ENCODE results near the gene FAM72D.
"Not testable (repeated sequence)": the region's sequence is repeated elsewhere in the genome, so short reads cannot be mapped to it uniquely, and the experiment has no call there.

Gene FAM72D

DNA sequence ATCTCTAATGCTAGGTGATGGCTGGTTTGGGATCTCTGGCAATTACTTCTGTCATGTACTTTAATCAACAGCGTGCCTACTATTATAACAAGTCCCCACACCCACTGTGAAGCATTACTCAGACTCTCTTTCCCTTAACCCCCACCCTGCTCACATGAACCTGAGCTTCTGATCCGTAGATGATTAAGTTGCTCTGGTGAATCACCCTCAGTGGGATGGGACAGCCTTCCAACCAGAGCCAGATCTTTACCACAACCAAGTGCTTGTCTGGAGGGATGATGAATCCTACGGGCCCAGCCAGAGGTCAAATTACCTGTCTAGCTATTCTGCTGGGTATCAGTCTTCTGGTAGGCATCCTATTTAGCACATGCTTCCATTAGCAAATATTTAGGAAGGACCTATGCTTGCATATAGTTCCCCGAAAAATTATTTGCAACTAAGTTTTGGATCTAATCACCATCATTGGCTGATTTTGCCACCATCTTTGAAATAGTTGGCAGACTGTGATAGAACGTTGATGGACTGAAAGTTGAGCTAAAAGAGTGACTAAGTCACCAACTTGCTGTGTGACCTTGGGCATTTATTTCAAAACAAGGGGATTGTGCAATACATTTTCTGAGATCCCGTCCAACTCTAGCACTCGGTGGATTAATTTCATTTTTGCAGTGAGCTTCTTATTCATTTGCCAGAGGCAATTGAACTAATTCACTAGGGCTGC is 26.7 kb downstream of the FAM72D start:
- not testable (repeated sequence) for H2AK5ac ChIP-seq (ENCODE audit: low read length, severe bottlenecking); H2BK12ac ChIP-seq (ENCODE audit: low read length in 2 of 2); H3K9me3 ChIP-seq (ENCODE audit: control insufficient read depth, low read length); H4K8ac ChIP-seq (ENCODE audit: low read length); H2AFZ ChIP-seq (ENCODE audit: low read depth, low read length); H3K4me2 ChIP-seq (ENCODE audit: low read length, poor library complexity, severe bottlenecking); H3K14ac ChIP-seq (ENCODE audit: low read length in 2 of 2); H3K23ac ChIP-seq (ENCODE audit: low read length in 2 of 2); H2BK15ac ChIP-seq (ENCODE audit: low read depth, poor library complexity, severe bottlenecking); H3K4me3 ChIP-seq (ENCODE audit: insufficient read depth in 1 of 2, low read depth in 1 of 2, low read length in 2 of 2); H3K4ac ChIP-seq (ENCODE audit: low read depth in 1 of 2, low read length in 2 of 2); H3K27ac ChIP-seq (ENCODE audit: low read length, poor library complexity, severe bottlenecking); DNase-seq; H3K27me3 ChIP-seq (ENCODE audit: control insufficient read depth in 1 of 2, insufficient read depth in 1 of 2, low read length in 2 of 2); H3K18ac ChIP-seq (ENCODE audit: low read depth in 1 of 2, low read length in 2 of 2); H3K4me1 ChIP-seq (ENCODE audit: control insufficient read depth, insufficient read depth, low read depth, low read length); H4K91ac ChIP-seq (ENCODE audit: low read length); H3K36me3 ChIP-seq (ENCODE audit: control insufficient read depth in 1 of 2, insufficient read depth in 2 of 2, low read depth in 1 of 2, low read length in 2 of 2); H2BK5ac ChIP-seq (ENCODE audit: low read depth, low read length, poor library complexity, severe bottlenecking); H2BK120ac ChIP-seq (ENCODE audit: low read depth, low read length); H3K9ac ChIP-seq (ENCODE audit: low read length); H3K79me1 ChIP-seq (replicated peaks; ENCODE audit: low read length, poor library complexity, severe bottlenecking)
- no CpG with 5 or more reads among the region's 7 CpGs for WGBS

DNA sequence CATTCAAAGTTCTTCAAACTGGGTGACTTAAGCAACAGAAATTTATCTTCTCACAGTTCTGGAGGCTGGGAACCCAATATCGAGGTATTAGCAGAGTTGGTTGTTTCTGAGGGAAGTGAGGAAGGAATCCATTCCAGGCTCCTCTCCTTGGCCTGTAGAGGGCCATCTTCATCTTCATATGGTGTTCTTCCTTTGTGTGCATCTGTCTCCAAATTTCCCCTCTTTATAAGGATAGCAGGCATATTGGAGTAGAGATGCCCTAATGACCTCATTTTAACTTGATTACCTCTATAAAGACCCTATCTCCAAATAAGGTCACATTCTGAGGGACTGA is 27.3 kb downstream of the FAM72D start:
- H3K18ac ChIP-seq (ENCODE audit: low read depth in 1 of 2, low read length in 2 of 2); H3K27me3 ChIP-seq (ENCODE audit: control insufficient read depth in 1 of 2, insufficient read depth in 1 of 2, low read length in 2 of 2); H2AFZ ChIP-seq (ENCODE audit: low read depth, low read length): not testable (repeated sequence)

DNA sequence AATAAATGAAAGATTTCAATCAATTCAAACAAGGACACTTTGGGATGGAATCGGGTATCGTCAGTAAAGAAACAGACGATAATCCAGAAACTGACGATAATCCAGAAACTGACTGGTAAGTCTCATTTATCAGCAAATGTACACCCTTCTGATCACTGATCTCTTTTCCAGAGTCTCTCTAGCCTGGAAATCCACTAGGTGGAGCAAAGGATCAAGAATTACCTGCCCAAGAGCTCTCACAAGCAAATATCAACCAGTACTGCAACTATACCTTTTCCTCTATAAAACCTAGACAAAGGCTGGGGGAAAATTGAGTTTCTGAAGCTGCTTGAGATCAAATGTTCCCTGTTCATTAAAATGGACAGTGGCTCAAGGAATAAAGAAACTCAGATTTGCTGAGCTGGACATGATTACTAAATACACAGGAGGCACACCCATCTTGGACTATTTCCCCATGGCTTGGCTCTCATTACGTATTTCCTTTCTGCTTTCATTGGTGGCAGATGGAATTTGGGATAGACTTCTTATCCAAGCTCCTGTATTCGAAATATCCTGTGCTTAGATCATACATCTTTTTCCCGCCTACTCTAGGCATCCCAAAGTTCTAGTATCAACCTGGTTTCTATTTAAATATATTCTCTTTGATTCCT is 28.3 kb downstream of the FAM72D start:
- H3K9ac ChIP-seq (ENCODE audit: low read length); H3K4me1 ChIP-seq (ENCODE audit: control insufficient read depth, insufficient read depth, low read depth, low read length); H2BK15ac ChIP-seq (ENCODE audit: low read depth, poor library complexity, severe bottlenecking); H2AFZ ChIP-seq (ENCODE audit: low read depth, low read length); H3K18ac ChIP-seq (ENCODE audit: low read depth in 1 of 2, low read length in 2 of 2); H4K91ac ChIP-seq (ENCODE audit: low read length); H3K9me3 ChIP-seq (ENCODE audit: control insufficient read depth, low read length); H3K4me3 ChIP-seq (ENCODE audit: insufficient read depth in 1 of 2, low read depth in 1 of 2, low read length in 2 of 2); H3K27me3 ChIP-seq (ENCODE audit: control insufficient read depth in 1 of 2, insufficient read depth in 1 of 2, low read length in 2 of 2); H3K79me1 ChIP-seq (replicated peaks; ENCODE audit: low read length, poor library complexity, severe bottlenecking); H3K4ac ChIP-seq (ENCODE audit: low read depth in 1 of 2, low read length in 2 of 2); H2BK120ac ChIP-seq (ENCODE audit: low read depth, low read length); DNase-seq; H3K4me2 ChIP-seq (ENCODE audit: low read length, poor library complexity, severe bottlenecking); H3K27ac ChIP-seq (ENCODE audit: low read length, poor library complexity, severe bottlenecking); H3K14ac ChIP-seq (ENCODE audit: low read length in 2 of 2); H3K23ac ChIP-seq (ENCODE audit: low read length in 2 of 2); H2BK5ac ChIP-seq (ENCODE audit: low read depth, low read length, poor library complexity, severe bottlenecking); H2BK12ac ChIP-seq (ENCODE audit: low read length in 2 of 2); H3K36me3 ChIP-seq (ENCODE audit: control insufficient read depth in 1 of 2, insufficient read depth in 2 of 2, low read depth in 1 of 2, low read length in 2 of 2); H4K8ac ChIP-seq (ENCODE audit: low read length); H2AK5ac ChIP-seq (ENCODE audit: low read length, severe bottlenecking): not testable (repeated sequence)
- WGBS, result no CpG with 5 or more reads among the region's 7 CpGs

More for the DNA sequence above, 27.3 kb downstream of the FAM72D start:
- not testable (repeated sequence) for H2BK120ac ChIP-seq (ENCODE audit: low read depth, low read length); H3K4ac ChIP-seq (ENCODE audit: low read depth in 1 of 2, low read length in 2 of 2); H2AK5ac ChIP-seq (ENCODE audit: low read length, severe bottlenecking); H3K4me2 ChIP-seq (ENCODE audit: low read length, poor library complexity, severe bottlenecking); H3K14ac ChIP-seq (ENCODE audit: low read length in 2 of 2); H3K9ac ChIP-seq (ENCODE audit: low read length); H3K9me3 ChIP-seq (ENCODE audit: control insufficient read depth, low read length); H3K4me3 ChIP-seq (ENCODE audit: insufficient read depth in 1 of 2, low read depth in 1 of 2, low read length in 2 of 2); H2BK15ac ChIP-seq (ENCODE audit: low read depth, poor library complexity, severe bottlenecking); H2BK12ac ChIP-seq (ENCODE audit: low read length in 2 of 2); H3K79me1 ChIP-seq (replicated peaks; ENCODE audit: low read length, poor library complexity, severe bottlenecking); H4K91ac ChIP-seq (ENCODE audit: low read length); H2BK5ac ChIP-seq (ENCODE audit: low read depth, low read length, poor library complexity, severe bottlenecking); H3K27ac ChIP-seq (ENCODE audit: low read length, poor library complexity, severe bottlenecking); DNase-seq; H3K36me3 ChIP-seq (ENCODE audit: control insufficient read depth in 1 of 2, insufficient read depth in 2 of 2, low read depth in 1 of 2, low read length in 2 of 2); H4K8ac ChIP-seq (ENCODE audit: low read length); H3K23ac ChIP-seq (ENCODE audit: low read length in 2 of 2); H3K4me1 ChIP-seq (ENCODE audit: control insufficient read depth, insufficient read depth, low read depth, low read length)
- no CpG with 5 or more reads among the region's 1 CpG for WGBS

DNA sequence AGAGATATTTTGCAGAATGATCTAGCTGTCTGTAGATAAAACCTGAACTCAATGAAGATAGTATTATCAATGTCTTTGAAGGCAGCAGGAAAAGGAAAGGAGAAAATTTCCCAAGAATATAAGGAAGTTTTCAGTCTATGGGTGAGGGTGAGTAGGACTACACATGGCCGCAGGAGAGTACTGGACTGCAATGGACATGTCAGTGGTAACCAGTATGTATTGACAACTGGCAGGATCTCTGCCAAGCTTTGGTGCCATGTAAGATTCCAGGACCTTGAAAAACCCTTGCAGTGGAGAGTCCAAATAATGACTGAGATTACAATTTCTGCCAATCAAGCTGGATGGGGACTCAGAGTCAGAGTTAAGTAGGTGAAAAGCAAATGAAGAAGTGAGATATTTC is 29.3 kb downstream of the FAM72D start:
- not testable (repeated sequence) for H2AK5ac ChIP-seq (ENCODE audit: low read length, severe bottlenecking); H4K8ac ChIP-seq (ENCODE audit: low read length); H3K79me1 ChIP-seq (replicated peaks; ENCODE audit: low read length, poor library complexity, severe bottlenecking); H4K91ac ChIP-seq (ENCODE audit: low read length); H2BK5ac ChIP-seq (ENCODE audit: low read depth, low read length, poor library complexity, severe bottlenecking); H2BK15ac ChIP-seq (ENCODE audit: low read depth, poor library complexity, severe bottlenecking); DNase-seq; H3K9me3 ChIP-seq (ENCODE audit: control insufficient read depth, low read length); H3K23ac ChIP-seq (ENCODE audit: low read length in 2 of 2); H3K14ac ChIP-seq (ENCODE audit: low read length in 2 of 2); H3K4me2 ChIP-seq (ENCODE audit: low read length, poor library complexity, severe bottlenecking); H3K27ac ChIP-seq (ENCODE audit: low read length, poor library complexity, severe bottlenecking); H2BK12ac ChIP-seq (ENCODE audit: low read length in 2 of 2); H3K27me3 ChIP-seq (ENCODE audit: control insufficient read depth in 1 of 2, insufficient read depth in 1 of 2, low read length in 2 of 2); H3K4me3 ChIP-seq (ENCODE audit: insufficient read depth in 1 of 2, low read depth in 1 of 2, low read length in 2 of 2); H3K4me1 ChIP-seq (ENCODE audit: control insufficient read depth, insufficient read depth, low read depth, low read length); H3K9ac ChIP-seq (ENCODE audit: low read length); H2AFZ ChIP-seq (ENCODE audit: low read depth, low read length); H2BK120ac ChIP-seq (ENCODE audit: low read depth, low read length); H3K18ac ChIP-seq (ENCODE audit: low read depth in 1 of 2, low read length in 2 of 2); H3K36me3 ChIP-seq (ENCODE audit: control insufficient read depth in 1 of 2, insufficient read depth in 2 of 2, low read depth in 1 of 2, low read length in 2 of 2); H3K4ac ChIP-seq (ENCODE audit: low read depth in 1 of 2, low read length in 2 of 2)
- no CpG with 5 or more reads among the region's 1 CpG for WGBS

All from mesenchymal stem cell (in vitro differentiated cells and primary cell).